IPS-11a (cell line): ENCODE results near the gene PLXDC2.
"Not testable (repeated sequence)": the region's sequence is repeated elsewhere in the genome, so short reads cannot be mapped to it uniquely, and the experiment has no call there.

Experiments used
- H3K4me3 ChIP-seq: one replicate; pipeline ENCODE4 v1.5.1; 2013; ENCODE audit warnings: low read depth, low read length, control low read depth

Gene PLXDC2

DNA sequence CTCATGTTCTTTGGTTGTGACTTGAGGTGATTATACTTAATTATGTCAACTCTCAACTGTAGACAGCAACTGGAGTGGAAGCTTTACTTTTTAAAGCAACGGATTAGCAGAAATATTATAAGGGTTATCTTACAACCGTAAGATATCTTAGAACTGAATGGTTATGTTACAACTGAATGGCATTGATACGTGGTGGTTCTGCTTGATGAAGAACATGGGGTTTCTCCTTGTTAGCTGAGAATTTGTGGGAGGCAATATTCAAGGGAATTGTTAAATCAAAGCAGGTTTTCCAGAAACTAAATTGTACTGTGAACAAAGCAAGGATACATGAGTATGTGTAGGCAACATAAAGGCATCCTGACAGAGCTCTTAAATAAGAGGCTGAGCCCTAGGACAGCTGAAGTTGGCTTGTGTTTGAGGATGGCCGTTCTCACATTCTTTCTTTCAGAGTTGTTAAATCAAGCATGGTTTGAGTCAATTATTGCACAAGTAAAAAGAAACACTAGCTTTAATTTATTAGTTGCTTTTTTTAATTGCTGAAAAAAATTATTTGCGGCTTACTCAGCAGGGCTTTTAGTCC, 350.0 kb downstream of the PLXDC2 start:
- no peak overlapping the region for H3K4me3 ChIP-seq

- no peak overlapping the region for H3K4me3 ChIP-seq
Observed at GRCh38 chr10:20170661-20171060, 354.4 kb downstream of the PLXDC2 start.

DNA sequence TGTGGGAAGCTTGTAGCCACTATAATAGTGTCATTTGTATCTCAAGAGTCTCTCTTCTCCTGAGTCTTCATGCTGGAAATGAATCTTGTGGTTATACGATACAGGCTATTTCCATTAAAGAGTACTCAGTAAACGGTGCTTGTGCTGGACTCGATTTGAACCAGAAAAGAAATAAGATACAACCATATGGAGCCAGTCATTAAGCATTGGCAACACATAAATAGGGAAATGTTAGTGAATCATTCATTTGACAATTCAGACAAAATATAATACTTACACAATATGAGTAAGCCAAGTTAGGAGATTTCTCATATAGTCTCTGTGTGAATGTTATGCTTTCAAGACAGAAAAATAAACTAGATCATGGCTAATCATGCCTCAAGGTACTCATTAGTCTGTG, 356.8 kb downstream of the PLXDC2 start:
- no peak overlapping the region for H3K4me3 ChIP-seq

DNA sequence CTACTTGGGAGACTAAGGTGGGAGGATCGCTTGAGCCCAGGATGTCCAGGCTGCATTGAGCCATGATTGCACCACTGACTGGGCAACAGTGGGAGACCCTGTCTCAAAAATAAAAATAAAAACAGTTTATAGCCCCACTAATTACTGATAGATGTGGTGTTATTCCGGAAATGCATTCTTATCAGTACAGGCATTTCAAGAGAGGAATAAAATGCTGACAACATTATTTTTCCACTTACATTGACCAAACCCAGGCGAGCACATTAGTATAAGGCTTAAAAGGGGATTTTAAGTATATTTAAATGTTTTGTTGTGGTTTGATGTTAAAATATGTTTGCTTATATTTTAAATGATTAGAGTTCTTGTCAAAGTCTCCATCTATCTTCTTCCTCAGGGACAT, 359.5 kb downstream of the PLXDC2 start:
- no peak overlapping the region for H3K4me3 ChIP-seq

DNA sequence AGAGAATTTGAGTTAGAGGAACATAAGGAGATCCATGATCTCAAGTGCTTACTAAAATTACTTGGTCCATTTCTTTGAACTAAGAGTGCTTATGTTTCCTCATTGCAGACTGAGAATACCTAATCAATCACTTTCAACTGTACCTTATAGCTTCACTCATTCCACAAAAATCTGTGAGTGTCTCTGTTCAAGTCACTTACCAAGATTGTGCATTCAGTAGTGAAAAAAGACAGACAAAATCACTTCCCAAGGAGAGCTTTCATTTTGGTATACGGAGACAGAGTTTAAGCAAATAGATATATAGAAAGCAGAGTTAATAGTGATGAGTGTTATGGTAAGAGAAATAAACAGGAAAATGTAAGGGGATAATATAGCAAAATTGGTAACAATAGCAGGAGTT, 364.5 kb downstream of the PLXDC2 start:
- H3K4me3 ChIP-seq = no peak overlapping the region

DNA sequence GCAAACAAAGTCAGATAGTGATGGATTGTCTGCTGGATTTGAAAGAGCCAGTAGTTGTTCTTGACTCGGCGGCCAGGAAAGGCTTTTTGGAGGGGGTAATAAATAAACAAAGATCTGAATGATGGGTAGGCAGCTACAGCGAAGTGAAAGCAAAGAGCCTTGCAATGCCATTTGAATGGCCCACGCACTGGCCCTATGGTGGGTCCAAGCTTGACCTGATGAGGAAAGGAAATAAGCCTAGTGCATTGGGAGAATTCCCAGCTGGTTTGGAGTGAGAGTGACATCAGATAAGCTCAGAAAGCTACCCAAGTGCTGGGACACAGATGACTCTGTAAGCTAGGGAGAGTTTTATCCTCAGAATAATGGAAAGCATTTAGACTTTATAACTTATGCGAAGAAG, 365.2 kb downstream of the PLXDC2 start:
- H3K4me3 ChIP-seq = no peak overlapping the region

- no peak overlapping the region for H3K4me3 ChIP-seq
Observed at GRCh38 chr10:20185116-20185515, 368.9 kb downstream of the PLXDC2 start.

- H3K4me3 ChIP-seq = not testable (repeated sequence)
Observed at GRCh38 chr10:20191392-20191791, 375.2 kb downstream of the PLXDC2 start.

DNA sequence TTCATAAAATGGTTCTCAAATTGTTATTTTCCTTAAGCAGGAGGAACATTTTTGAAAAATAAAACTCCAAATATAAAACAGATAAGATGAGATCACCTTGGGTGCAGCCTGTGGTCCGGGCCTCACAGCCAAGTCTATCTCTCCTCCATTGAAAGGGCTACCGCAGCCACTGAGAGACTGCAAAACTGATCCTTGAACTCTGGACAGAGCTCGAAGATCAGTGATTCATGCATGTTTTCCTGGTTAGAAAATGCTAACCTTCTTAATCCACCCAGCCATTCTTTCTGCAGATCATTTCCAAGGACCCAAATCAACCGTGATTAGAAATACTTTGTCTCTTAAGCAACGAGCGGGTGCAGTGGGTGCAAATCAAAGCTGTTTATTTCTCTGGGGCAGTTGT, 378.8 kb downstream of the PLXDC2 start:
- H3K4me3 ChIP-seq = no peak overlapping the region

GRCh38 chr10:20200758-20201157, 384.5 kb downstream of the PLXDC2 start:
- no peak overlapping the region for H3K4me3 ChIP-seq

GRCh38 chr10:20202337-20202736, 386.1 kb downstream of the PLXDC2 start:
- no peak overlapping the region for H3K4me3 ChIP-seq

GRCh38 chr10:20207653-20208052, 391.4 kb downstream of the PLXDC2 start:
- no peak overlapping the region for H3K4me3 ChIP-seq

GRCh38 chr10:20209098-20209497, 392.9 kb downstream of the PLXDC2 start:
- H3K4me3 ChIP-seq = not testable (repeated sequence)

- no peak overlapping the region for H3K4me3 ChIP-seq
Observed at GRCh38 chr10:20215547-20216152, 399.4 kb downstream of the PLXDC2 start.

DNA sequence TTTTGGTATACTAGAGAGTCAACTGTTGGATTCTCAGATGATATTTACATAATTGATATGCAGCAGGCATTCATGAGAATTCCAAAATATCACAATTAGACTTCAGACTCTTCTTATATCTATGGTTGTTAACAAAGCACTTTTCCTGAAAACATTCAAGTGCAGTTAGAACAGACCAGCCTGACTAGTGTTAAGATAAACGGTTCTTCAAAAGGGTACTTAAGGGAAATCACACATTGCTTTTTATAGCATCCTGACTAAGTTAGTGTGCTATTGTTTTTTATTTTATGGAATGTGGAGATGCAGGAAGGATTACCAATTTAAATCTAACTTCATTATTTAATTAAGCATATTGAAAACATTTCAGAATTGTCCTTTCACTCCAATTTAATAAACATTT, 405.1 kb downstream of the PLXDC2 start:
- no peak overlapping the region for H3K4me3 ChIP-seq

GRCh38 chr10:20228729-20229128, 412.5 kb downstream of the PLXDC2 start:
- H3K4me3 ChIP-seq = no peak overlapping the region

DNA sequence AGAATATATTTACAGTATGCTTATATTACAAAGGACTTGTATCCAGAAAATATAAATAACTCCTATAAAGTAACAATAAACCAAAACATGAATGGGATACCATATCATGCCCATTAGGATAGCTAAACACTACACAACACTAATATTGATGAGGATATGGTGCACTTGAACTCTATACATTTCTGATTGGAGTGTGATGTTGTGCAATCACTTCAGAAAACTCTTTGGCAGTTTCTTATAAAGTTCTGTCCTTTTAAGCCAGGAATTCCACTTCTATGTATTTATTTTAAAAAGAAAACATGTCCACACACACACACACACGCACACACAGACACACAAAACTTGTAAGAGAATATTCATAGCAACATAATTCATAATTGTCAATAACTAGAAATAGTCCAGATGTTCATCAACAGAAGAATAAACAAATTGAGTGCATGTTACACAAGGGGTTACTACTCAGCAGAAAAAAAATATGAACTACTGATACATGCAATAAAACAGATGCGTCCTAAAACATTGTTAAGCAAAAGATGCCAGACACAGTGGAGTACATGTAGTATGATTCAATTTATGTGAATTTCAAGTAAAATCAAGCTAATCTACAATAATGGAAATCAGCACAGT, 416.0 kb downstream of the PLXDC2 start:
- H3K4me3 ChIP-seq = no peak overlapping the region

- no peak overlapping the region for H3K4me3 ChIP-seq
Observed at GRCh38 chr10:20233423-20233822, 417.2 kb downstream of the PLXDC2 start.

DNA sequence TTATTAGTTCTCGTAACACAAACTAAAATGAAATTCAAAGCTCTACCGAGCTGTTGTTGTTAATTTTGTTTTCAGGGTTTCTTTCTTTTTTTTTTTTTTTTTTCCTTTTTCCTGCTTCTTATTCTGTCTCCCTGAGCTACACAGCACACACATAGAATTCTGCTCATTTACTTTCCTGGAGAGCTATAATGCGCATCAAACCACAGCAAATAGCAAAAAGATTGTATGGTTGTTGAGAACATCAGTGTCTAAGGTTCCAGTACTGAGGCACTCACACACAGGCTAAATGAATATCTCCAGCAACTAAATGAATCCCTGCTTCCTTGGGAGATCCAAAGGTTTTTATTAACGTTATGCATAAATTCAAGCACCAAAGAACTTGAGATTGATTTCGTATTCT, 418.3 kb downstream of the PLXDC2 start:
- no peak overlapping the region for H3K4me3 ChIP-seq

DNA sequence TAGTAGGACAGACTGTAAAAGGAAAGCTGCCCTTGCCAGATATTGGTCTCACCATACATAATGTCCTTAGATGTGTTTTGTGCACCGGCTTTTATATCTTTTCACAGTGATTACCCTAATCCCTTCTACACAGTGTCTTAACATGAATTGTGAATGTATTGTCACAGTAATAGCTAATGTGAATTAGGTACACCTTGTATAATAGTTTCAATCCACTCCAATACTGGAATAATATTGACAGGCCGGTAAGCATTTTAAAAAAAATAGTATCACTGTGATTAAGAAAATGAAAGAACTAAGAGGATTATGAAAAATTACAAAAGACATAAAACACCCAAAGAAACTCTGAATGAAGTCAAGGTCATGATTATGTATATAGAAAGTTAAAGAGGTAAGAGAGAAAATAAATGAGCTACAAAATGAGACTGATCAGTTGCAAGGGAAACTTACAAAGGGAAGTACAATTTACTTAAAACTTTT, 420.9 kb downstream of the PLXDC2 start:
- H3K4me3 ChIP-seq = no peak overlapping the region

GRCh38 chr10:20237586-20237985, 421.4 kb downstream of the PLXDC2 start:
- no peak overlapping the region for H3K4me3 ChIP-seq

- no peak overlapping the region for H3K4me3 ChIP-seq
Observed at GRCh38 chr10:20240643-20241042, 424.4 kb downstream of the PLXDC2 start.

DNA sequence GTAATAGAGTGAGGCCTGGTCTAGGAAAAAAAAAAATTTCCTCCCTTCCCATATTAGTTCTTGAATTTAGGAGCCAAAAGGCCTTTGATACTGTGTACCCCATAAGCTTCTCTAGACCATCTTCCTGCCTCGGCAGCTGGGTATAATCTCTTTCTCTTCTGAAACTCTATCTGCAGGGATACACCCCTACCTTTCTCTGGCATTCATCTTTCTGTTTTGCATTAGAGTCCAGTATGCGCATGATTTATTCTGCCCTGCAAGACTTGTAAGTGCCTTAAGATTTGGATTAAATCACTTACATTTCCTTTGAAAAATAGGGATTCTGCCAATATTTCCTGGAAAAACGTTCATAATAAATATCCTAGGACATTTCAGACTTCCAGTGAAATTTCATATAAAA, 431.2 kb downstream of the PLXDC2 start:
- H3K4me3 ChIP-seq = no peak overlapping the region
